T-helper 22 cell (primary cell): ENCODE data around the gene AHSG.
"Not testable (repeated sequence)": the region's sequence is repeated elsewhere in the genome, so short reads cannot be mapped to it uniquely, and the experiment has no call there.

Experiments
- DNase-seq: peaks from one replicate; pipeline ENCODE4 v3.0.0-alpha.2; 2020; ENCODE audit warnings: low read depth

The AHSG gene

GRCh38 chr3:186612721-186613636, at the start of gene AHSG:
TSS of gene AHSG (plus strand) at chr3:186613060. CDS start at chr3:186613142, 82 bp downstream.
- no peak for DNase-seq

GRCh38 chr3:186564586-186564985, 48.3 kb upstream of the AHSG start:
- DNase-seq, result no peak

- DNase-seq, result no peak
These were observed 46.1 kb upstream of the AHSG start for GRCh38 chr3:186566772-186567071.

DNA sequence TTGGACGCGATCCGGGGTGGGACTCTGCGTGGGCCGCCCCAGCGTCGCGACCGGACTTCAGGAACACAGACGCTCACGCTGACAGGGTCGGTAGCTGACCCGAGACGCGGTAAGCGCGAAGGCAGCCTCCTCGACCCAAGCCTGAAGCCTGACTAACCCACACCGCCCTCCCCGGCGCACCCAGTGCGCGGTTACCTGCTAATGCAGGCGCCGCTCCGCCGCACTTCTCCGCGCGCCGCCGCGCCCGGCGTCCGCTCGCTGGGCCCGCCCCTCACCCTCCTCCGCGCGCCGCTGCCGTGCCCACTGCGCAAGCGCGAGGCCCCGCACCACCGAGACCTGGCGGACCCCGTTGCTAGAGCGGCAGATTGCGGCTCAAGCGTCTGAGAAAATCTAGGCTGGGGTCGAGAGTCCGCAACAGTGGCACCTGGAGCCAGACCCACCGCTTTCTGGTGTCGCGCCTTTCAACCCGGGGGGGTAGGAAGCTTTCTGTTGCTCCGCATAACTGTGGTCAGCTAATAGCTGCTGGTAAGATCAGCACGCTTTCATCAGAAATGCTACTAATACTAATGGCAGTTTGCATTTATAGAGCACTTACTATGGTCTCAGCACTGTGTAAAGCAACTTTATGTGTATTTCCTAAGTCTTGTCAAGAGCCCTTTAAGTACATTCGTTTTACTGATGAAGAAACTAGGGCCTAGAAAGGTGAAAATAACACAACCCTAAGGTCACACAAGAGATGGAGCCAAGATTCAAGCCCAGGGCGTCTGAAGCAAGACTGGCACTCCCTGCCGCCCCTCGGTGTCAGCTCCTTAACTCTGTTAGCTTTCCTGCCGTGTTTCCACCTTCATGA, 45.6 kb upstream of the AHSG start, which contains the start of gene TBCCD1:
TBCCD1 (minus strand) TSS at position 268 of the 850 bp plus-strand sequence. CDS start 3,010 bp downstream, outside the sequence.
- peak; percentile 85 for DNase-seq

- DNase-seq, result not testable (repeated sequence)
These were observed 43.5 kb upstream of the AHSG start for GRCh38 chr3:186569361-186569760.

GRCh38 chr3:186569779-186570095, 43.1 kb upstream of the AHSG start:
- no peak for DNase-seq

- peak; percentile 99 for DNase-seq
These were observed 42.5 kb upstream of the AHSG start, which contains the start of gene DNAJB11 for GRCh38 chr3:186570096-186570940. TSS of gene DNAJB11 (plus strand) at chr3:186570720. CDS start at chr3:186570898, 178 bp downstream.

DNA sequence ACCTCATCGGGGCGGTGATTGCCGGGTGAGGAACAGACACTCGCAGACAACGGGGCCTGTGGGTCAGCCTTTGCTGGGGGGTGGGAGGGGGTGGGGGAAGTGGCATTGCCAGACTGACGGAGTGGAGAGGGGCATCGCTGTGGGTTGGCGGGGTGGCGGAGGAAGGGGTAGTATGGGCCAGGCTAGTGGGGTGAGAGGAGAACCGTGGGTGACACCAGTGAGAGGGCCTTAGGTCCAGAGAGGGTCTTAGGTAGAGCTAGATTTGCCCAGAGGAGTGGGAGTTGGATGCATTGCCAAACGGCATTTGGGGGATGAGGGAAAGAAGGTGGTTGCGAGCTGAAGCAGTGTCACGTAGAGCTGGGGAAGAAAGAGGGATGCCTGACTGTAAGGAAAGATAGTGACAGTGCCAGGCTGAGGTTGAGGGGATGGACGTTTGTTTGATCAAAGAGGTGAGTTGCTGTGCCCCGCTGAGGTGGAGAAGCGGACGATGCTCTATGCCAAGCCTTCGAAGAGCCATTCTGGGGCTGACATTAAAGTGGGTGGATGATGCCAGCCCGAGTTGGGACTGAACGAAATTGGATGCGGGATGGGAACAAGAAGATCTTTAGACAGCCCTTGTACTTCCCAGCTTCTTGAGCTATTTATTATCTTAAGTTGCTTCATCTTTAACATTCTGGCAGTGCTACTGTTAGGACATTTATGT, 41.8 kb upstream of the AHSG start:
- no peak for DNase-seq

- no peak for DNase-seq
These were observed 41.2 kb upstream of the AHSG start for GRCh38 chr3:186571644-186572013.

- DNase-seq, result no peak
These were observed 35.3 kb upstream of the AHSG start for GRCh38 chr3:186577521-186577920.

- no peak for DNase-seq
These were observed 32.1 kb upstream of the AHSG start for GRCh38 chr3:186580785-186581184.

GRCh38 chr3:186582541-186582940, 30.3 kb upstream of the AHSG start:
- DNase-seq, result no peak

DNA sequence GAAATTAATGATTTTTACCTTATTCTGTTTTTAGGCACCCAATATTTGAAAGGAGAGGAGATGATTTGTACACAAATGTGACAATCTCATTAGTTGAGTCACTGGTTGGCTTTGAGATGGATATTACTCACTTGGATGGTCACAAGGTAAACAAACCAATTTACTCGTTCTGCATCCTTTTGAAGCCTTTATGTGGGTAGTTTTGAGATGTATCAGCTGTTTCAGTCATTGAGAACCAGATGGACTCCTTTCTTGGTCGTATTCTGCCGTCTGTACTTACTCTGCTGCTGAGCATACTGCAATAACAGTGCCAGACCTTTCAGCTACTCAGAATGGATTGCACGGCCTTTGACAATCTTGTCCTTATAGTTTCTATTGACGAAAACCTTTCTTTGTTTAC, 29.0 kb upstream of the AHSG start:
- no peak for DNase-seq

DNA sequence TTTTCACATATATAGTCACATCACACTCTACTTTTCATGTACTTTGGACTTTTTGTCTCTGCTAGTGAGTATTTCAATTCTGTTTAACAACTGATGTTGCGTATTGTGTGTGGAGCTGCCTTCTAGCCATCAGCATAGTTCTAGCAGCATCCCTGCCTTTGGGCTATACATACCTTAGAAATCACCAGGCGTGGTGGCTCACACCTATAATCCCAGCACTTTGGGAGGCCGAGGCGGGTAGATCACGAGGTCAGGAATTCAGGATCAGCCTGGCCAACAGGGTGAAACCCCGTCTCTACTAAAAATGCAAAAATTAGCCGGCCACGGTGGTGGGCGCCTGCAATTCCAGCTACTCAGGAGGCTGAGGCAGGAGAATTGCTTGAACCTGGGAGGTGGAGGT, 26.6 kb upstream of the AHSG start:
- not testable (repeated sequence) for DNase-seq

GRCh38 chr3:186587183-186587582, 25.7 kb upstream of the AHSG start:
- no peak for DNase-seq

- DNase-seq, result no peak
These were observed 24.2 kb upstream of the AHSG start for GRCh38 chr3:186588632-186589031.

DNA sequence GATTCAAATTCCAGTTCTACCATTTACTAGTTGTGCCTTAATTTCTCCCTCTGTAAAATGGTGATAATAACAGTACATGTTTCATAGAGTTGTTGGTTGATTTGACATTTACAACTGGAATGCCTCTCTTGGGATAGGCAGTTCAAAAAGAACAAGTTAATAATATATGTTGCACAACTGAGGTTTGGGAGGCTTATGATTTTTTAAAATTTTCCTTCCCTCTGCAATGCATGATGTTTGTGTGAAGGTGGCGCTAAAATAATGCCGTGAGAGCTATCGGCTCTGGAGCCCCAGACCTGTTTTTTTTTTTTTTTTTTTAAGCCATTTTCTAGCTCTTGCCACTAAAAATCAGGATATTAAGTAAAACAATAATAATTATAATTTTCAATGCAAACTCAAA, 23.7 kb upstream of the AHSG start:
- DNase-seq, result no peak

GRCh38 chr3:186589856-186590579, 22.8 kb upstream of the AHSG start:
- DNase-seq, result no peak

GRCh38 chr3:186590580-186591295, 22.1 kb upstream of the AHSG start:
- DNase-seq, result no peak

DNA sequence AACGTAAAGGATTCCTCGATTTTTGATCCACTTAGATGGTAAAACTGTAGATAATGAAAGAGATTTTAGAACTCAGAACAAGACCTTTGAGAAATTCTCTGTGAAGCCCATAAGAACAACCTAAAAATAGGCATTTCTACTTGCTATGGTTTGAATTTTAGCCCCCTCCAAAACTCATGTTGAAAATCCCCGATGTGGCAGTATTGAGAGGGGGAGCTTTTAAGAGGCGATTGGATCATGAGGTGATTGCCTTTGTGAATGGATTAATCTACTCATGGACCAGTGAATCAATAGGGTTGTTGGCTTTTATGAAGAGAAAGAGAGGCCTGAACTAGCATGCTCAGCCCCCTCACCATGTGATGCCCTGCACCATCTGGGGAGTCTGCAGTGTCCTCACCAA, 20.2 kb upstream of the AHSG start:
- DNase-seq, result no peak
